HG02763 (cell line): Measurements from ENCODE around the gene CPO.

Experiments used
- ATAC-seq: cut with Tn5 transposase; IDR thresholded peaks from one replicate; pipeline ENCODE4 v1.9.1; 2021; ENCODE audit warnings: mild to moderate bottlenecking, moderate library complexity; ENCODE audit not compliant: unreplicated experiment

Gene CPO

GRCh38 chr2:207008105-207008990, 69.0 kb downstream of the CPO start:
- ATAC-seq = no peak

- no peak for ATAC-seq
These were observed 73.1 kb downstream of the CPO start for GRCh38 chr2:207012461-207012860.

- ATAC-seq = no peak
These were observed 75.1 kb downstream of the CPO start for GRCh38 chr2:207014424-207014823.

GRCh38 chr2:207015901-207016300, 76.6 kb downstream of the CPO start:
- no peak for ATAC-seq
